Suprapubic skin (tissue), 4 donors: ENCODE data around the gene ACTL6A. TPM values are rescaled to one million over a fixed set of nuclear protein-coding genes. Genes with fewer than 3 reads are reported as not detected.

Source experiments
- DNase-seq, 2 donors: peaks; one replicate each; pipeline ENCODE4 v3.0.0-alpha.2; 2019; ENCODE audit warnings: low spot score in 2 of 2
- H3K27ac ChIP-seq: fragments of 200-600 bp; sonication (generic); one replicate; pipeline ENCODE4 v1.5.1; 2019
- H3K27me3 ChIP-seq: fragments of 200-600 bp; sonication (generic); one replicate; pipeline ENCODE4 v1.5.1; 2019
- H3K36me3 ChIP-seq: fragments of 200-600 bp; sonication (generic); one replicate; pipeline ENCODE4 v1.5.1; 2019
- H3K4me1 ChIP-seq: fragments of 200-600 bp; sonication (generic); one replicate; pipeline ENCODE4 v1.5.1; 2019
- H3K4me3 ChIP-seq: fragments of 200-600 bp; sonication (generic); one replicate; pipeline ENCODE4 v1.5.1; 2019; ENCODE audit warnings: mild to moderate bottlenecking
- H3K9me3 ChIP-seq: fragments of 200-600 bp; sonication (generic); one replicate; pipeline ENCODE4 v1.5.1; 2019
- EP300 ChIP-seq: sonication (generic); formaldehyde crosslinking; IDR thresholded peaks from one replicate; pipeline ENCODE4 v1.6.1; 2017; ENCODE audit warnings: antibody characterized with exemption
- POLR2A ChIP-seq, 2 donors: fragments of 450-650 bp; IDR thresholded peaks; one replicate each; pipeline ENCODE4 v1.6.1; 2017; ENCODE audit warnings: antibody characterized with exemption in 2 of 2, mild to moderate bottlenecking in 2 of 2, moderate library complexity in 2 of 2
- POLR2AphosphoS5 ChIP-seq, 3 donors: sonication (generic); formaldehyde crosslinking; IDR thresholded peaks; one replicate each; pipeline ENCODE4 v1.6.1; 2017; ENCODE audit warnings: antibody characterized with exemption in 3 of 3
- WGBS: methylation state at CpG from one replicate; pipeline ENCODE4 v1.1.5; 2018; 5-methylcytosine and 5-hydroxymethylcytosine counted together
- total RNA-seq, 4 donors: library from RNA; depleted of rRNA; stranded (reverse); fragments of >200 nt; gene quantifications; one replicate each; pipeline ENCODE4 v1.1.0, GENCODE V29; 2016
- TF ChIP-seq, protein P1 (sequence below), 2 donors: fragments of 200-600 bp in 1 of 2; fragments of 450-650 bp in 1 of 2; sonication (generic) in 1 of 2; IDR thresholded peaks; one replicate each; pipeline ENCODE4 v1.5.1; 2016 to 2019; ENCODE audit warnings: antibody characterized with exemption in 2 of 2, mild to moderate bottlenecking in 1 of 2, moderate library complexity in 1 of 2

The ACTL6A gene
- total RNA-seq, 4 donors from 2014 or later = 46.3 to 74.8 (median 69.5) TPM

DNA sequence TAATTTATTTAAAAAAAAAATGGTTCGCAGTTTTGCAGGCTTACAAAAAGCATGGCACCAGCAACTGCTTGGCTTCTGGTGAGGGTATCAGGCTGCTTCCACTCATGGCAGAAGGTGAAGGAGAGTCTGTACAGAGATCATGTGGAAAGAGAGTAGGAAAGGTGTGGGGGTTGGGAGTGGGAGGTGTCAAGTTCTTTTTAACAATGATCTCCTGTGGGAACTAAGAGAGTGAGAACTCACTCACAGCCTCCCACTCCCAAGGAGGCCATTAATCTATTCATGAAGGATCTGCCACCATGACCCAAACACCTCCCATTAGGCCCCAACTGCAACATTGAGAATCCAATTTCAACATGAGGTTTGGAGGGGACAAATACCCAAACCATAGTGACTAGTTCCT is 21.1 kb upstream of the ACTL6A start:
- Histone ChIP-seq H3K27me3 (no peaks in the 10 kb centered on the region), H3K4me3 (no peak overlapping the region), H3K27ac (no peak overlapping the region), H3K36me3 (no peaks in the 10 kb centered on the region), H3K9me3 (no peaks in the 10 kb centered on the region), H3K4me1 (no peaks in the 10 kb centered on the region)
- 100% methylated on average over 1 of the region's 1 CpG for WGBS
- no peak for TF ChIP-seq POLR2A (IDR thresholded peaks at IDR 0.05)
- TF ChIP-seq, protein P1, sequence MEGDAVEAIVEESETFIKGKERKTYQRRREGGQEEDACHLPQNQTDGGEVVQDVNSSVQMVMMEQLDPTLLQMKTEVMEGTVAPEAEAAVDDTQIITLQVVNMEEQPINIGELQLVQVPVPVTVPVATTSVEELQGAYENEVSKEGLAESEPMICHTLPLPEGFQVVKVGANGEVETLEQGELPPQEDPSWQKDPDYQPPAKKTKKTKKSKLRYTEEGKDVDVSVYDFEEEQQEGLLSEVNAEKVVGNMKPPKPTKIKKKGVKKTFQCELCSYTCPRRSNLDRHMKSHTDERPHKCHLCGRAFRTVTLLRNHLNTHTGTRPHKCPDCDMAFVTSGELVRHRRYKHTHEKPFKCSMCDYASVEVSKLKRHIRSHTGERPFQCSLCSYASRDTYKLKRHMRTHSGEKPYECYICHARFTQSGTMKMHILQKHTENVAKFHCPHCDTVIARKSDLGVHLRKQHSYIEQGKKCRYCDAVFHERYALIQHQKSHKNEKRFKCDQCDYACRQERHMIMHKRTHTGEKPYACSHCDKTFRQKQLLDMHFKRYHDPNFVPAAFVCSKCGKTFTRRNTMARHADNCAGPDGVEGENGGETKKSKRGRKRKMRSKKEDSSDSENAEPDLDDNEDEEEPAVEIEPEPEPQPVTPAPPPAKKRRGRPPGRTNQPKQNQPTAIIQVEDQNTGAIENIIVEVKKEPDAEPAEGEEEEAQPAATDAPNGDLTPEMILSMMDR (IDR thresholded peaks at IDR 0.05) = no peak
- DNase-seq = no peak

DNA sequence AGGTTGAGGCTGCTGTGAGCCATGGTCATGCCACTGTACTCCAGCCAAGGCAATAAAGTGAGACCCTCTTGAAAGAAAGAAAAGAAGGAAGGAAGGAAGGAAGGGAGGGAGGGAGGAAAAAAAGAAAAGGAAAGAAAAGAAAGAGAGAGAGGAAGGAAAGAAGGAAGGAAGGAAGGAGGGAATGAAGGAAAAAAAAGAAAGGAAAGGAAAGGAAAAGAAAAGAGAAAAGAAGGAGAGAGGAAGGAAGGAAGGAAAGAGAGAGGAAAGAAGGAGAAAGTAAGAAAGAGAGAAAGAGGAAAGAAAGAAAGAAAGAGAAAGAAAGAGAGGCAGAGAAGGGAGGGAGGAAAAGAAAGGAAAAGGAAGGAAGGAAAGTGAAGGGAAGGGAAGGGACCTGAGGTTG is 20.4 kb upstream of the ACTL6A start:
- Histone ChIP-seq H3K4me1 (no peaks in the 10 kb centered on the region), H3K27ac (no peak overlapping the region), H3K4me3 (no peak overlapping the region), H3K27me3 (no peaks in the 10 kb centered on the region), H3K9me3 (no peaks in the 10 kb centered on the region), H3K36me3 (no peaks in the 10 kb centered on the region)
- TF ChIP-seq POLR2AphosphoS5 (IDR thresholded peaks at IDR 0.05) = no peak
- TF ChIP-seq, protein P1 (IDR thresholded peaks at IDR 0.05) = no peak
- no peak for TF ChIP-seq EP300
- no peak for TF ChIP-seq POLR2A (IDR thresholded peaks at IDR 0.05)
- no peak for DNase-seq

DNA sequence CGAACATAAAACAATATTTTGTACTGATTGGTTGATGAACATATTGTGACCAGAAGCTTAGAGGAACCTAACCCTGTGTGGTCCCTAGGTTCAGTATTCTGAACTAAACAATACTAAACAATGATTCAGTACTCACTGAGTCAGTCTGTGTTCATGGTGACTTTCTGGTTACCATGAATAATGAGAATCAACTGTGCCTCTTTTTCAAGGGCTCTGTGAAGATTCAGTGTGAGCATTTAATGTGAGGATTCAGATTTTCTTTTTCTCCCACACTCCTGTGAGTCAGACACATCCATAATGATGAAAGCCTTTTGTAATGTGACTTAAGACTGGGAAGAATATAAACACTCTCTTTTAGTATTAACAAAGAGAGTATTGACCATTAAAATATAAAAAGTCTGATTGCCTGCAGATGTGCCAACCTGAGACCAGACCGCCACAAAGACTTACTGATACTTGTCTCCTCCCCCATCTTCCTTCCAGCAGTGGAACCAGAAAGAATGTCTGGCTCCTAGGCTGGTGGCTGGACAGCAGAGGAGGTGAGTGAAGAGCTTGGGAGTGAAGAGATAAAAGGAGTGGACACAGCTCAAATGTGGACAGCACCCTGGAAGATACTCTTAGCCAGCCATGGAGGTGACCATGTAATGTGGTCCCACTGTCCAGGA is 17.6 kb upstream of the ACTL6A start:
- H3K27ac ChIP-seq = no peak overlapping the region
- no peaks in the 10 kb centered on the region for H3K27me3 ChIP-seq
- H3K4me1 ChIP-seq = no peaks in the 10 kb centered on the region
- H3K36me3 ChIP-seq = no peaks in the 10 kb centered on the region
- no peak for DNase-seq
- no peak overlapping the region for H3K4me3 ChIP-seq
- 66% methylated on average over 2 of the region's 2 CpGs for WGBS
- no peaks in the 10 kb centered on the region for H3K9me3 ChIP-seq
- TF ChIP-seq POLR2A (IDR thresholded peaks at IDR 0.05) (no peak), POLR2AphosphoS5 (IDR thresholded peaks at IDR 0.05) (no peak), EP300 (no peak)
- TF ChIP-seq, protein P1 (IDR thresholded peaks at IDR 0.05) = no peak

DNA sequence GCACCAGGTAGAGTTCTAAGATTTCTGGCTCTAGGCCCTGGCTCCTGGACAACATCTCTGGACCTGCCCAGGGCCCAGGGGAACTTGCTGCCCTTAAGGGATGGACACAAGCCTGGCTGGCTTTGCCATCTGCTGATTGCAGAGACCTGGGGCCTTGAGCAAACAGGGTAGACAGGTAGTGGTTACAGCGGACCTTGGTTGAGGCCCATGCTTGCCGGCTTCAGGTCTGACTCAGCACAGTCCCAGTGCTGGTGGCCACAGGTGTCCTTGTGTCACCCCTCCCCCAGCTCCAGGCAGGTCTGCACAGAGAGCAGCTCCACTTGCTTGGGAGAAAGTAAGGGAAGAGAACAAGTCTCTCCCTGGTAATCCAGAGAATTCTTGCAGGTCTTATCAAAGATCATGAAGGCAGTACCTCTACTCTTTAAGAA is 15.9 kb upstream of the ACTL6A start:
- DNase-seq = no peak
- Histone ChIP-seq H3K27ac (no peak overlapping the region), H3K9me3 (no peaks in the 10 kb centered on the region), H3K36me3 (no peaks in the 10 kb centered on the region), H3K4me1 (no peaks in the 10 kb centered on the region), H3K27me3 (no peaks in the 10 kb centered on the region), H3K4me3 (no peak overlapping the region)
- TF ChIP-seq POLR2A (IDR thresholded peaks at IDR 0.05) = no peak
- TF ChIP-seq, protein P1 (IDR thresholded peaks at IDR 0.05) = no peak
- no peak for TF ChIP-seq POLR2AphosphoS5 (IDR thresholded peaks at IDR 0.05)
- WGBS = 53% methylated on average over 2 of the region's 2 CpGs

DNA sequence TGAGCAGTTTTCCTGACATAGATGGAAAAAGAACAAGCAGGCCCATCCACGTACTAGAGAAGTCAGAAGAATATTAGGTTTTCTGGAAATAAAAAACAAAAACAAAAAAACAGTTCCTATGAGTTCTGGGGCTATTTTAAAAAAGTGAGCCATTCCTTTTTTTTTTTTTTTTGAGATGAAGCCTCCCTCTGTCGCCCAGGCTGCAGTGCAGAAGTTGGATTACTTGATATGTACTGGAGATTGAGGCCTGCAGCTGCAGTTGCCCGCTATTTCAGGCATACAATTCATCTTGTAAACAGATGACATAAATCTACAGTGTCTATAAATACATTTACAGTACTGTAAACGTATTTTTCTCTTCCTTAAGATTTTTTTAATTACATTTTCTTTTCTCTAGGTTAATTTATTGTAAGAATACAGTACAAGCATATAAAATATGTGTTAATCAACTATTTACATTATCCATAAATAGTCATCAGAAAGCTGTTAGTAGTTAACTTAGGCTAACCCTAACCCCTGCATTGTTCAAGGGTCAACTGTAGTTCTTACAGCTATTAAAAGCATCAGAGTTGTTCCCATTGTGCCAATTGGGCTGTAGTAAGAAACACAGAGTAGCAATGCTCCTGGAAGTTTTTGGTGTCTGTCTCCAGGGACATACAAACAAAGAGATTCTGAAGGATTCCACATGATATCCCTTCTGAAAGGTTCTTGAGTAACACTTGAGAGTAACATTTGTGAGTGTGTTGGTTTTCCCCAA is 11.2 kb upstream of the ACTL6A start:
- TF ChIP-seq, protein P1 (IDR thresholded peaks at IDR 0.05) = no peak
- TF ChIP-seq POLR2AphosphoS5 (IDR thresholded peaks at IDR 0.05) = no peak
- TF ChIP-seq EP300 = no peak
- no peak for TF ChIP-seq POLR2A (IDR thresholded peaks at IDR 0.05)
- H3K27ac ChIP-seq = no peak overlapping the region
- no peak for DNase-seq
- no peak overlapping the region for H3K4me3 ChIP-seq
- no peaks in the 10 kb centered on the region for H3K27me3 ChIP-seq
- H3K36me3 ChIP-seq = no peaks in the 10 kb centered on the region
- H3K9me3 ChIP-seq = no peaks in the 10 kb centered on the region
- WGBS = 71% methylated on average over 4 of the region's 4 CpGs
- H3K4me1 ChIP-seq = no peaks in the 10 kb centered on the region
